Measurements from ENCODE around the gene CD14.

Gene CD14

GRCh38 chr5:140628711-140629110 lies 4.3 kb downstream of the CD14 start (continued):
- TF ChIP-seq, protein P1, sequence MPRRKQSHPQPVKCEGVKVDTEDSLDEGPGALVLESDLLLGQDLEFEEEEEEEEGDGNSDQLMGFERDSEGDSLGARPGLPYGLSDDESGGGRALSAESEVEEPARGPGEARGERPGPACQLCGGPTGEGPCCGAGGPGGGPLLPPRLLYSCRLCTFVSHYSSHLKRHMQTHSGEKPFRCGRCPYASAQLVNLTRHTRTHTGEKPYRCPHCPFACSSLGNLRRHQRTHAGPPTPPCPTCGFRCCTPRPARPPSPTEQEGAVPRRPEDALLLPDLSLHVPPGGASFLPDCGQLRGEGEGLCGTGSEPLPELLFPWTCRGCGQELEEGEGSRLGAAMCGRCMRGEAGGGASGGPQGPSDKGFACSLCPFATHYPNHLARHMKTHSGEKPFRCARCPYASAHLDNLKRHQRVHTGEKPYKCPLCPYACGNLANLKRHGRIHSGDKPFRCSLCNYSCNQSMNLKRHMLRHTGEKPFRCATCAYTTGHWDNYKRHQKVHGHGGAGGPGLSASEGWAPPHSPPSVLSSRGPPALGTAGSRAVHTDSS (tag by site-specific recombination; IDR thresholded peaks at IDR 0.05) = no peak

GRCh38 chr5:140627972-140628371 lies 5.0 kb downstream of the CD14 start:
- CTCF ChIA-PET = interaction anchor here (0.8 to 0.9 kb wide), 3 partner anchors 10 to 54 kb away, joined by 3 to 5 read pairs (median 4); no protein-coding TSS in a partner anchor
- 0 out of 2 replicates have a peak, but pooled peaks have one; percentile 33 for TF ChIP-seq ZNF184 (tag by site-specific recombination; IDR thresholded peaks at IDR 0.05)
- TF ChIP-seq KLF8 (tag by site-specific recombination; IDR thresholded peaks at IDR 0.05) = no peak
- TF ChIP-seq ZNF596 (tag by site-specific recombination; IDR thresholded peaks at IDR 0.05) = no peak
- no peak for TF ChIP-seq ZBTB8A (tag by site-specific recombination; IDR thresholded peaks at IDR 0.05)
- TF ChIP-seq ZNF747 (tag by site-specific recombination; IDR thresholded peaks at IDR 0.05) = no peak
- TF ChIP-seq, protein P2, sequence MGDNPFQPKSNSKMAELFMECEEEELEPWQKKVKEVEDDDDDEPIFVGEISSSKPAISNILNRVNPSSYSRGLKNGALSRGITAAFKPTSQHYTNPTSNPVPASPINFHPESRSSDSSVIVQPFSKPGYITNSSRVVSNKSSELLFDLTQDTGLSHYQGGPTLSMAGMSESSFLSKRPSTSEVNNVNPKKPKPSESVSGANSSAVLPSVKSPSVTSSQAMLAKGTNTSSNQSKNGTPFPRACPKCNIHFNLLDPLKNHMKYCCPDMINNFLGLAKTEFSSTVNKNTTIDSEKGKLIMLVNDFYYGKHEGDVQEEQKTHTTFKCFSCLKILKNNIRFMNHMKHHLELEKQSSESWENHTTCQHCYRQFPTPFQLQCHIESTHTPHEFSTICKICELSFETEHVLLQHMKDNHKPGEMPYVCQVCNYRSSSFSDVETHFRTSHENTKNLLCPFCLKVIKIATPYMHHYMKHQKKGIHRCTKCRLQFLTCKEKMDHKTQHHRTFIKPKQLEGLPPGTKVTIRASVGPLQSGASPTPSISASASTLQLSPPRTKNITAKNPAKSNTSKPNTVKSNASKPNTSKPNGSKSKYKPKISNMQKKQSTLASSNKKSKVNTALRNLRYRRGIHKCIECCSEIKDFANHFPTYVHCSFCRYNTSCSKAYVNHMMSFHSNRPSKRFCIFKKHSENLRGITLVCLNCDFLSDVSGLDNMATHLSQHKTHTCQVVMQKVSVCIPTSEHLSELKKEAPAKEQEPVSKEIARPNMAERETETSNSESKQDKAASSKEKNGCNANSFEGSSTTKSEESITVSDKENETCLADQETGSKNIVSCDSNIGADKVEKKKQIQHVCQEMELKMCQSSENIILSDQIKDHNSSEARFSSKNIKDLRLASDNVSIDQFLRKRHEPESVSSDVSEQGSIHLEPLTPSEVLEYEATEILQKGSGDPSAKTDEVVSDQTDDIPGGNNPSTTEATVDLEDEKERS (tag by site-specific recombination; IDR thresholded peaks at IDR 0.05) = peak; percentile 97
- TF ChIP-seq ZNF510 (tag by site-specific recombination; IDR thresholded peaks at IDR 0.05; ENCODE audit: insufficient replicate concordance) = peak; percentile 23
- TF ChIP-seq MYNN (tag by site-specific recombination; IDR thresholded peaks at IDR 0.05; ENCODE audit: borderline replicate concordance) = no peak
- TF ChIP-seq, protein P3, sequence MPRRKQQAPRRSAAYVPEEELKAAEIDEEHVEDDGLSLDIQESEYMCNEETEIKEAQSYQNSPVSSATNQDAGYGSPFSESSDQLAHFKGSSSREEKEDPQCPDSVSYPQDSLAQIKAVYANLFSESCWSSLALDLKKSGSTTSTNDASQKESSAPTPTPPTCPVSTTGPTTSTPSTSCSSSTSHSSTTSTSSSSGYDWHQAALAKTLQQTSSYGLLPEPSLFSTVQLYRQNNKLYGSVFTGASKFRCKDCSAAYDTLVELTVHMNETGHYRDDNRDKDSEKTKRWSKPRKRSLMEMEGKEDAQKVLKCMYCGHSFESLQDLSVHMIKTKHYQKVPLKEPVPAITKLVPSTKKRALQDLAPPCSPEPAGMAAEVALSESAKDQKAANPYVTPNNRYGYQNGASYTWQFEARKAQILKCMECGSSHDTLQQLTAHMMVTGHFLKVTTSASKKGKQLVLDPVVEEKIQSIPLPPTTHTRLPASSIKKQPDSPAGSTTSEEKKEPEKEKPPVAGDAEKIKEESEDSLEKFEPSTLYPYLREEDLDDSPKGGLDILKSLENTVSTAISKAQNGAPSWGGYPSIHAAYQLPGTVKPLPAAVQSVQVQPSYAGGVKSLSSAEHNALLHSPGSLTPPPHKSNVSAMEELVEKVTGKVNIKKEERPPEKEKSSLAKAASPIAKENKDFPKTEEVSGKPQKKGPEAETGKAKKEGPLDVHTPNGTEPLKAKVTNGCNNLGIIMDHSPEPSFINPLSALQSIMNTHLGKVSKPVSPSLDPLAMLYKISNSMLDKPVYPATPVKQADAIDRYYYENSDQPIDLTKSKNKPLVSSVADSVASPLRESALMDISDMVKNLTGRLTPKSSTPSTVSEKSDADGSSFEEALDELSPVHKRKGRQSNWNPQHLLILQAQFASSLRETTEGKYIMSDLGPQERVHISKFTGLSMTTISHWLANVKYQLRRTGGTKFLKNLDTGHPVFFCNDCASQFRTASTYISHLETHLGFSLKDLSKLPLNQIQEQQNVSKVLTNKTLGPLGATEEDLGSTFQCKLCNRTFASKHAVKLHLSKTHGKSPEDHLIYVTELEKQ (tag by site-specific recombination; IDR thresholded peaks at IDR 0.05; ENCODE audit: borderline replicate concordance) = no peak
- TF ChIP-seq ZNF10 (tag by site-specific recombination; IDR thresholded peaks at IDR 0.05) = no peak
- no peak for TF ChIP-seq ZNF473 (tag by site-specific recombination; IDR thresholded peaks at IDR 0.05)
- no peak for TF ChIP-seq MEIS1 (CRISPR knock-in tag; IDR thresholded peaks at IDR 0.05; ENCODE audit: borderline replicate concordance)
- TF ChIP-seq, protein P4, sequence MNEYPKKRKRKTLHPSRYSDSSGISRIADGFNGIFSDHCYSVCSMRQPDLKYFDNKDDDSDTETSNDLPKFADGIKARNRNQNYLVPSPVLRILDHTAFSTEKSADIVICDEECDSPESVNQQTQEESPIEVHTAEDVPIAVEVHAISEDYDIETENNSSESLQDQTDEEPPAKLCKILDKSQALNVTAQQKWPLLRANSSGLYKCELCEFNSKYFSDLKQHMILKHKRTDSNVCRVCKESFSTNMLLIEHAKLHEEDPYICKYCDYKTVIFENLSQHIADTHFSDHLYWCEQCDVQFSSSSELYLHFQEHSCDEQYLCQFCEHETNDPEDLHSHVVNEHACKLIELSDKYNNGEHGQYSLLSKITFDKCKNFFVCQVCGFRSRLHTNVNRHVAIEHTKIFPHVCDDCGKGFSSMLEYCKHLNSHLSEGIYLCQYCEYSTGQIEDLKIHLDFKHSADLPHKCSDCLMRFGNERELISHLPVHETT (tag by site-specific recombination; IDR thresholded peaks at IDR 0.05) = 0 out of 2 replicates have a peak, but pooled peaks have one; percentile 33
- no peak for TF ChIP-seq GLIS2 (tag by site-specific recombination; IDR thresholded peaks at IDR 0.05)
- no peak for TF ChIP-seq ZNF701 (tag by site-specific recombination; IDR thresholded peaks at IDR 0.05)
- TF ChIP-seq ZNF16 (tag by site-specific recombination; IDR thresholded peaks at IDR 0.05; ENCODE audit: low read depth) = no peak
- no peak for TF ChIP-seq ZNF785 (tag by site-specific recombination; IDR thresholded peaks at IDR 0.05)
- TF ChIP-seq ELK4 (IDR thresholded peaks at IDR 0.05; ENCODE audit: borderline replicate concordance, low read depth, low read length) = no peak
- TF ChIP-seq, protein P5, sequence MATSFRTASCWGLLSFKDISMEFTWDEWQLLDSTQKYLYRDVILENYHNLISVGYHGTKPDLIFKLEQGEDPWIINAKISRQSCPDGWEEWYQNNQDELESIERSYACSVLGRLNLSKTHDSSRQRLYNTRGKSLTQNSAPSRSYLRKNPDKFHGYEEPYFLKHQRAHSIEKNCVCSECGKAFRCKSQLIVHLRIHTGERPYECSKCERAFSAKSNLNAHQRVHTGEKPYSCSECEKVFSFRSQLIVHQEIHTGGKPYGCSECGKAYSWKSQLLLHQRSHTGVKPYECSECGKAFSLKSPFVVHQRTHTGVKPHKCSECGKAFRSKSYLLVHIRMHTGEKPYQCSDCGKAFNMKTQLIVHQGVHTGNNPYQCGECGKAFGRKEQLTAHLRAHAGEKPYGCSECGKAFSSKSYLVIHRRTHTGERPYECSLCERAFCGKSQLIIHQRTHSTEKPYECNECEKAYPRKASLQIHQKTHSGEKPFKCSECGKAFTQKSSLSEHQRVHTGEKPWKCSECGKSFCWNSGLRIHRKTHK (tag by site-specific recombination; IDR thresholded peaks at IDR 0.05) = 0 out of 2 replicates have a peak, but pooled peaks have one; percentile 15
- no peak for TF ChIP-seq ZIC2 (tag by site-specific recombination; IDR thresholded peaks at IDR 0.05)
- TF ChIP-seq SETDB1 (IDR thresholded peaks at IDR 0.05; ENCODE audit: insufficient read length, low read length) = peak; percentile 98
- no peak for TF ChIP-seq ZNF623 (tag by site-specific recombination; IDR thresholded peaks at IDR 0.05)
- no peak for TF ChIP-seq ZNF837 (tag by site-specific recombination; IDR thresholded peaks at IDR 0.05)

More at GRCh38 chr5:140627972-140628371, 5.0 kb downstream of the CD14 start:
- Histone ChIP-seq H3K4me1 (ENCODE audit: control insufficient read depth, insufficient read depth, low read length) (no peaks in the 10 kb centered on the region), H3K9me3 (ENCODE audit: control insufficient read depth, insufficient read depth, low read depth, low read length) (no peaks in the 10 kb centered on the region; the same call in 1 of the 2 replicates), H3K4me3 (ENCODE audit: low read depth, low read length) (no peak overlapping the region), H3K36me3 (ENCODE audit: control insufficient read depth in 2 of 2, insufficient read depth in 1 of 2, low read length in 2 of 2) (no peaks in the 10 kb centered on the region), H3K27ac (ENCODE audit: extremely low read depth, low read depth, low read length) (no peak overlapping the region)
- POLR2A ChIA-PET = interaction anchor here (1.1 kb wide), 1 partner anchor 15 kb away, joined by 3 read pairs; no protein-coding TSS in a partner anchor

Measured in HEK293 (cell line).